Fibroblast of the aortic adventitia (primary cell): ENCODE data around the gene AKR1A1. TPM values are rescaled to one million over a fixed set of nuclear protein-coding genes. Genes with fewer than 3 reads are reported as not detected.

Source experiments
- DNase-seq: peaks from one replicate; pipeline ENCODE4 v3.0.0-alpha.2; 2010; ENCODE audit warnings: low read depth
- H3K4me3 ChIP-seq: 2 replicates; pipeline ENCODE4 v1.5.1; 2011; ENCODE audit warnings: low read depth, mild to moderate bottlenecking, control low read depth, low read length, moderate library complexity
- total RNA-seq: library from RNA; depleted of rRNA; stranded (reverse); fragments of >200 nt; gene quantifications from 2 replicates; pipeline ENCODE4 v1.2.3, GENCODE V29; 2012; ENCODE audit warnings: low replicate concordance
- TF ChIP-seq, protein P1 (sequence below): IDR thresholded peaks from 2 replicates; pipeline ENCODE4 v1.5.1; 2011; ENCODE audit warnings: mild to moderate bottlenecking, low read length, control low read depth, inconsistent platforms; ENCODE audit not compliant: insufficient read depth

The AKR1A1 gene
- total RNA-seq, 1 donor, result 128 TPM

DNA sequence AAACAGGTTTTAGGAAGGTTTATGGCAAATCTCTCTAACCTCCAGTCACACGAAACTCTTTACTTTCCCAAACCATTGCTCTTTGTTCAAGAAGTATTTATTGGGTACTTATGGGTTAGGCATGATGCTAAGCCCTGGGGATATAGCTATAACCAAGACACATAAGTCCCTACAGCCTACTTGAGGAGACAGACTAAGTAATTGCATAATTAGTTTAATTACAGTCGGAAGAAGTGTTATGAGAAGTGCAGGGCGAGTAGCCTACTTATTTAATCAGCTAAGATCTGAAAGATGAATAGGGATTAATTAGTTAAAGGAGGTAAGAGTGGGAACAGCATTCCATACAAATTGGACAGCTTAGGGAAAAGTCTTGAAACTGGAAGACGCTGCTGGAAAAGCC lies 20.0 kb downstream of the AKR1A1 start:
- TF ChIP-seq, protein P1, sequence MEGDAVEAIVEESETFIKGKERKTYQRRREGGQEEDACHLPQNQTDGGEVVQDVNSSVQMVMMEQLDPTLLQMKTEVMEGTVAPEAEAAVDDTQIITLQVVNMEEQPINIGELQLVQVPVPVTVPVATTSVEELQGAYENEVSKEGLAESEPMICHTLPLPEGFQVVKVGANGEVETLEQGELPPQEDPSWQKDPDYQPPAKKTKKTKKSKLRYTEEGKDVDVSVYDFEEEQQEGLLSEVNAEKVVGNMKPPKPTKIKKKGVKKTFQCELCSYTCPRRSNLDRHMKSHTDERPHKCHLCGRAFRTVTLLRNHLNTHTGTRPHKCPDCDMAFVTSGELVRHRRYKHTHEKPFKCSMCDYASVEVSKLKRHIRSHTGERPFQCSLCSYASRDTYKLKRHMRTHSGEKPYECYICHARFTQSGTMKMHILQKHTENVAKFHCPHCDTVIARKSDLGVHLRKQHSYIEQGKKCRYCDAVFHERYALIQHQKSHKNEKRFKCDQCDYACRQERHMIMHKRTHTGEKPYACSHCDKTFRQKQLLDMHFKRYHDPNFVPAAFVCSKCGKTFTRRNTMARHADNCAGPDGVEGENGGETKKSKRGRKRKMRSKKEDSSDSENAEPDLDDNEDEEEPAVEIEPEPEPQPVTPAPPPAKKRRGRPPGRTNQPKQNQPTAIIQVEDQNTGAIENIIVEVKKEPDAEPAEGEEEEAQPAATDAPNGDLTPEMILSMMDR, result no peak
- no peak overlapping the region for H3K4me3 ChIP-seq
- DNase-seq, result no peak

DNA sequence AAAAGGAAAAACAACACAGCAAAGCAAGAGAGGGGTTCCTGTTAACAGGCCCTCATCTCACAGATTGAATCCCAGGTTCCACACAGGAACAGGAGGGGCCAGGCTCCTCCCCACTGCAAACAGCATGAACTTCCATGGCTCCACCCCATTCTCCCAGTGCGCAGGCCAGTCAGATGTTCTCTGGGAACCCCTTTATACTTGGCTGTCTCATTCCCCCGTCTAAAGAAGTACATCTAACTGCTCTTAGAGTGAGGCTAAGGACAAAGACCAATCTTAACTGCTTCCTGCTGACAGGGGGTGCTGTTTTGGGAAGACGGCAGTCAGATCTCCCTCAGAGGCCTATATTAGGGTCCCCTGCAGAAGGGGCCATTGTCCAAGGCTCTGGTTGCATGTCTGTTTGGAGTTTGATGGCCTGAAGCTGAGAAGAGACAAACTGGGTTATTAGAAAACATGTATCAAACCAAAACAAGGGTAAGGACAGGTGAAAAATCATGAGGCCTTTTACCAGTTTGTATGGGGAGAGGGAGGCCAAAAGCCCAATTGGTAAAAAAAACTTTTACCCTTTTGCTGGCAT lies 22.7 kb downstream of the AKR1A1 start:
- no peak for DNase-seq
- TF ChIP-seq, protein P1, result no peak

DNA sequence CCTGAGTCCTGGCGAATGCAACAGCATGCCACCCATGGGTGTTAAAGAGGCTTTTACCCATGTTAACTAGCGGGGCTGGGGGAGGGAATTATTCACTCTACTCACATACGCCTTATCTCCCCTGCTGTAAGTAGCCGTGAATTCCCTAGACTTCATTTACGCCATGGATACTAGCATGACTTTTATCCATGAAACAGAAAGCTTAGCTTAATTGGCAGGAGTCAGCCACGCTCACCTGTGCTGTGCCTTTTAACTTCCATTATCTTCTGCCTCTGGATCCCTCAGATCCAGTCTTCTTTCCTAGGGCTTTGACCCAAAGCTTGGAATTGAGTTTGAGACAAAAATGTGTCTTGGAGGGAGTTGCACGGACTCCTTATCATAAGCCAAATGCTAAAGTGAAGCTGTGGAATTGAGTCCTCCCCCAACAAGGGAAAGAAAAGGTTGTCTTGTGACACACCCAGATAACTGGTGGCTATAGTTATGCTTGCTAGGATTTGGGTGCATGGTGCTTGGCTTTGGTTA lies 23.5 kb downstream of the AKR1A1 start:
- DNase-seq, result no peak
- TF ChIP-seq, protein P1, result no peak
- no peak overlapping the region for H3K4me3 ChIP-seq

More for the DNA sequence above, 22.7 kb downstream of the AKR1A1 start:
- H3K4me3 ChIP-seq, result no peak overlapping the region

DNA sequence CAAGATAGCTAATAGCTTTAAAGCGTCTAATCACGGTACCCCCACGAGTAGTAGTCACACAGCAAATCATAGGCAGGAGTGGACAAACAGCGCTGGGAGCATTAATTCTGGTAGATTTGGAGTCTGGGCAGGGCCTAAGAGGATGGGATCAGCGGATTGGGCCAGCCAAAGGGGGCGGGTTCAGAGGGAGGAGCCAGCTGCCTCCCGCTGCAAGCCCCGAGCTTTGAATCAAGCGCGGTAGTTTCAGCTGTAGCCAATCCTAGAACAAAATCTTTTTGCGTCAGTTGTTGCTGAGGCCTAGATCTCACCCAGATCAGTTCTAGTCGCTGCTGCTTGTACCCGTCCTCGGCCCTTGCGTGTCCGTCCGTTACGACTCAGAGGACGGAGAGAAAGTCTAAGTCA lies 32.6 kb downstream of the AKR1A1 start:
- TF ChIP-seq, protein P1, result no peak
- peak; percentile 97 for DNase-seq
- peak overlapping the region; percentile 81 for H3K4me3 ChIP-seq

DNA sequence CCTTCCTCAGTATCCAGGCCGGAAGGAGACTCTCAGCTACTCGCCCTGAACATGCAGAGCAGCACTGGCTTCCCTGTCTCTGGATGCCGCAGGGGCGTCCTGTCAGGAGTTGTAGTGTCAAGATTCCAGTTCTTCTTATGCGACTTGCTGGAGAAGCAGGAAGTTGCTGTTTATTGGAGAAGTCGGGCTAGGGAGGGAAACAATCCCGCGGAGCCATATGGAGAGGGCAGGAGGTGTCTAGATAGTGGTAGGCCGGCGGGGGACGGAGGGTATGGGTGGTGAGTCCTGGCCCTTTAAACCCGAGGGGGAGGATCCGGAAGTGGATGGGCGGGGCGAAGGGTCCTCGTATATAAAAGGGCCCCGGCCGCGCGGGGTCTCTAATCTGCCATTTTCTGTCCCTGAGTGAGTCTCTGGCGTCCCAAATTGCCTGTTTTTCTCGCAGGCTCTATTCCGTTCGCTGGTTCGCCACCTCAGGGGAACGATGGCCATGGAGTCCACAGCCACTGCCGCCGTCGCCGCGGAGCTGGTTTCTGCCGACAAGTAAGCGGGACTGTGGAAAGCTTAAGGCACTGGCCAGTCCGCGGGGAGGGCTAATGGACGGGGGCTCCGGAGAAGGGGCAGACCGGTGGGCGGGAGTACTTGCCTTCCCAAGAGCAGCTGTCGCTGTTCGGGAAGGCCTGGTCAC lies 33.2 kb downstream of the AKR1A1 start, which contains the start of gene NASP:
Gene NASP, plus strand, starts transcription at position 376 of the 685 bp plus-strand sequence. Its CDS starts 106 bp downstream, at position 482.
- TF ChIP-seq, protein P1, result no peak
- H3K4me3 ChIP-seq, result peak within 1 kb of the TSS; percentile 81
- DNase-seq, result peak; percentile 79

DNA sequence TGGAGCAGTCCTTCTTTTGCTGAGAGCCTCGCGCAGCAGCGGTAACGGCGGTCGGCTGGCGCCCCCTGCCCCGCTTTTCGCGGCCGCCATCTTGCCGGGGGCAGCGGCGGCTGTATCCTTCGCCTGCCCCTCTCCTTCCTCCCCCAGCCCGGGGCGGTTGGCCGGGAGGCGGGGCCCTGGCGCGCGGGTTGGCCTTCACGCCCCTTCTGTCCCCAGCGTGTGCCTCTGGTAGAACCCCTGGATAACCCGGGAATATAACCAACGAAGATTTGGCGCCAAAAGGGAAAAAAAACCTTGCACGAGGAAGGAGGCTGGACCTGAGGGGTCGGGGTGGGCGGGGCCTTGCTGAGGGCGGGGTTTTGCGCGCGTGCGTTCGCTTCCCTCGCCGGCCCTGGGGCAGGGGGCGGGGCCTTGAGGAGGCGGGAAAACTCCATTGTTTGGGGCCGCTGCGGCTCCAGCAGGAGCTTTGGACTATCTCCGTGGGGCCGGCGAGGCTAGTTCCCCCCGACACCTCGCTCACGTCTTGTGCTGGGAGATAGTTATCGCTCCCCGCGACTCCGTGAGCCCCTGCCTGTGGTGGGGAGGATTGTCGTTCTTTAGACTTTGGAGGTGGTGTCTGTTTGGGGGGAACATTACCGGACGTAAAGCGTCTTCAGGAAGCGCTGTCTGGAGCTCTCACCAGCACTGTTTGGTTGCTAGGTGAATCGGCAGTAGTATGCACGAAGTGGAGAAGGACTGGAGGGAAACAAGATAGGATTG lies 33.9 kb downstream of the AKR1A1 start:
- TF ChIP-seq, protein P1, result peak; percentile 7
- H3K4me3 ChIP-seq, result peak overlapping the region; percentile 81
- DNase-seq, result peak; percentile 81
